ENCODE measurements around the gene CNTROB.

CNTROB gene

GRCh38 chr17:7915179-7915610 lies 16.8 kb upstream of the CNTROB start (continued):
- TF ChIP-seq HOXA7 (CRISPR knock-in tag; IDR thresholded peaks at IDR 0.05; ENCODE audit: borderline replicate concordance) (no peak), ZNF16 (tag by site-specific recombination; IDR thresholded peaks at IDR 0.05; ENCODE audit: low read depth) (no peak), ZNF175 (tag by site-specific recombination; IDR thresholded peaks at IDR 0.05) (no peak), ZNF561 (tag by site-specific recombination; IDR thresholded peaks at IDR 0.05; ENCODE audit: borderline replicate concordance) (no peak), ZNF223 (tag by site-specific recombination; IDR thresholded peaks at IDR 0.05) (no peak), ZNF791 (tag by site-specific recombination; IDR thresholded peaks at IDR 0.05) (no peak), ZNF174 (tag by site-specific recombination; IDR thresholded peaks at IDR 0.05) (no peak), ZNF24 (tag by site-specific recombination; IDR thresholded peaks at IDR 0.05) (no peak), KLF7 (tag by site-specific recombination; IDR thresholded peaks at IDR 0.05; ENCODE audit: borderline replicate concordance) (no peak), ZNF600 (tag by site-specific recombination; IDR thresholded peaks at IDR 0.05) (peak; percentile 65), ZNF184 (tag by site-specific recombination; IDR thresholded peaks at IDR 0.05) (no peak), ZNF19 (tag by site-specific recombination; IDR thresholded peaks at IDR 0.05; ENCODE audit: low read depth) (no peak), ZNF155 (tag by site-specific recombination; IDR thresholded peaks at IDR 0.05) (no peak), ZNF76 (tag by site-specific recombination; IDR thresholded peaks at IDR 0.05; ENCODE audit: borderline replicate concordance, low read depth) (0 out of 2 replicates have a peak, but pooled peaks have one; percentile 74), FEZF1 (tag by site-specific recombination; IDR thresholded peaks at IDR 0.05) (no peak), ZSCAN5A (tag by site-specific recombination; IDR thresholded peaks at IDR 0.05) (no peak), TRIM28 (IDR thresholded peaks at IDR 0.05; ENCODE audit: borderline replicate concordance, low read length) (no peak), ZNF426 (tag by site-specific recombination; IDR thresholded peaks at IDR 0.05) (no peak), ZNF629 (tag by site-specific recombination; IDR thresholded peaks at IDR 0.05) (no peak), ZBTB6 (tag by site-specific recombination; IDR thresholded peaks at IDR 0.05) (no peak), ZSCAN23 (tag by site-specific recombination; IDR thresholded peaks at IDR 0.05) (no peak), YY2 (tag by site-specific recombination; IDR thresholded peaks at IDR 0.05) (no peak), ZNF747 (tag by site-specific recombination; IDR thresholded peaks at IDR 0.05) (no peak), KLF17 (tag by site-specific recombination; IDR thresholded peaks at IDR 0.05) (no peak), ZNF146 (tag by site-specific recombination; IDR thresholded peaks at IDR 0.05) (no peak), SCRT2 (tag by site-specific recombination; IDR thresholded peaks at IDR 0.05) (peak; percentile 98), ZNF280C (tag by site-specific recombination; IDR thresholded peaks at IDR 0.05) (no peak), ZNF404 (tag by site-specific recombination; IDR thresholded peaks at IDR 0.05) (no peak), SALL2 (tag by site-specific recombination; IDR thresholded peaks at IDR 0.05; ENCODE audit: borderline replicate concordance) (no peak), ZNF211 (tag by site-specific recombination; IDR thresholded peaks at IDR 0.05; ENCODE audit: low read depth) (no peak), SP2 (tag by site-specific recombination; IDR thresholded peaks at IDR 0.05) (no peak), PRDM10 (tag by site-specific recombination; IDR thresholded peaks at IDR 0.05) (peak; percentile 43; the same call in 1 of the 2 replicates)

Measured in HEK293 (cell line).